MM.1S (cell line): Measurements from ENCODE around the gene HCRTR2.

ENCODE experiments used
- CTCF ChIP-seq: fragments of 300-600 bp; sonication (generic); IDR thresholded peaks from 2 replicates; pipeline ENCODE4 v1.5.1; 2016; ENCODE audit warnings: antibody characterized with exemption, low read length, mixed read lengths
- EZH2phosphoT487 ChIP-seq: fragments of 300-600 bp; sonication (generic); IDR thresholded peaks from 2 replicates; pipeline ENCODE4 v1.6.1; 2018; ENCODE audit warnings: antibody characterized with exemption, low read length

- no peak for TF ChIP-seq CTCF
- no peak for TF ChIP-seq EZH2phosphoT487
These were observed 130.4 kb downstream of the HCRTR2 start for GRCh38 chr6:55304747-55305146.
